NT2/D1 (cell line): Measurements from ENCODE around the gene ADAMTS7.
"Not testable (repeated sequence)": the region's sequence is repeated elsewhere in the genome, so short reads cannot be mapped to it uniquely, and the experiment has no call there.

Experiments used
- SUZ12 ChIP-seq: IDR thresholded peaks from 2 replicates; pipeline ENCODE4 v1.6.1; 2011; ENCODE audit not compliant: insufficient read length, insufficient read depth; ENCODE audit errors: extremely low read depth
- YY1 ChIP-seq: IDR thresholded peaks from 2 replicates; pipeline ENCODE4 v1.6.1; 2011; ENCODE audit not compliant: insufficient read length, insufficient read depth
- ZNF274 ChIP-seq: IDR thresholded peaks from 2 replicates; pipeline ENCODE4 v1.6.1; 2011; ENCODE audit warnings: mild to moderate bottlenecking, low read depth, low read length

DNA sequence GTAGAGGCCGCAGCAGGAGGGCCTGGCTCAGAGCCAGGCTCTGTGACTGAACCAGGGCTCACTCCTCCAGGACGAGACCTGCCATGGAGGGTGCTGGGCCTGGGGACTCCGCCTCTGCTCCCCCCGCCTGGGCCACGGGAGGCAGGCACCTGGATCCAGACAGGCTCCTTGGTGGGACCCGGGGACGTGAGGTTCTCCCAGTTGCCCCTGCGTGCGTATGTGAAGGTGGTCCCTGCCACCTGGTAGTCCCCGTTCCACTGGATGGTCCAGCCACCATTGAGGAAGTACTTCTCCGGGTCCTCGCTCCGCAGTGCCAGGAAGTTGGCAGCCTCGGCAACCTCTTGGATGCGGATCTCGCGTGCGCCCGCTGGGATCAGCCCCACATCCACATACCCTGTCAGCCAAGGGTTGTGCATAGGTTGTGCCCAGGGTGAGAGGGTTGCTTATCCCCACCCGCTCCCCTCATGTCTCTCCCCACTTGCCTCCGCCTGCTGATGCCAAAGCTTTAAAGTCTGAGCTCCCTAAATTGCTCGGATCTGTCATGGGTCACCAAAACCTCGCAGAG is 39.7 kb downstream of the ADAMTS7 start:
- TF ChIP-seq YY1, SUZ12, ZNF274: not testable (repeated sequence)
